ENCODE data around the gene PDZD7.
A peak's percentile ranks its signal among the peaks of the same experiment; 100 is the strongest.

Gene PDZD7

GRCh38 chr10:100989088-100989487 is 41.8 kb downstream of the PDZD7 start:
- TF ChIP-seq EZH2phosphoT487 (IDR thresholded peaks at IDR 0.05; ENCODE audit: low read length): no peak
- TF ChIP-seq EZH2 (optimal IDR thresholded peaks at IDR 0.05; ENCODE audit: low read depth, low read length): no peak
- no peak for TF ChIP-seq CTCF (IDR thresholded peaks at IDR 0.05; ENCODE audit: low read length)
- H3K36me3 ChIP-seq (replicated peaks; ENCODE audit: insufficient read depth, low read length): peaks cover 8% of the 10 kb centered on the region; the same call in 1 of the 2 replicates
- no peaks in the 10 kb centered on the region for H3K9me3 ChIP-seq (replicated peaks; ENCODE audit: insufficient read depth, low read length)
- H3K27me3 ChIP-seq (replicated peaks; ENCODE audit: insufficient read depth, low read length): no peaks in the 10 kb centered on the region
- no peak overlapping the region for H2AFZ ChIP-seq (ENCODE audit: low read length)
- H4K20me1 ChIP-seq (ENCODE audit: insufficient read depth, low read length): no peaks in the 10 kb centered on the region
- H3K79me2 ChIP-seq (ENCODE audit: low read length): peaks cover 58% of the 10 kb centered on the region
- DNase-seq: peak; percentile 0
- H3F3A ChIP-seq (ENCODE audit: insufficient read depth, low read length): peaks cover 11% of the 10 kb centered on the region; the same call in 1 of the 2 replicates
- H3K4me3 ChIP-seq (ENCODE audit: low read length): no peak overlapping the region
- peaks cover 21% of the 10 kb centered on the region for H3K4me1 ChIP-seq (ENCODE audit: low read length)
- H3K27ac ChIP-seq (ENCODE audit: low read length): no peak overlapping the region
- peak overlapping the region; percentile 99; the same call in 1 of the 2 replicates for H3K4me2 ChIP-seq (ENCODE audit: low read depth, low read length)
- H3K9ac ChIP-seq (ENCODE audit: low read length): no peak overlapping the region
- no peaks in the 10 kb centered on the region for H3K9me2 ChIP-seq (replicated peaks; ENCODE audit: insufficient read depth, low read length)

DNA sequence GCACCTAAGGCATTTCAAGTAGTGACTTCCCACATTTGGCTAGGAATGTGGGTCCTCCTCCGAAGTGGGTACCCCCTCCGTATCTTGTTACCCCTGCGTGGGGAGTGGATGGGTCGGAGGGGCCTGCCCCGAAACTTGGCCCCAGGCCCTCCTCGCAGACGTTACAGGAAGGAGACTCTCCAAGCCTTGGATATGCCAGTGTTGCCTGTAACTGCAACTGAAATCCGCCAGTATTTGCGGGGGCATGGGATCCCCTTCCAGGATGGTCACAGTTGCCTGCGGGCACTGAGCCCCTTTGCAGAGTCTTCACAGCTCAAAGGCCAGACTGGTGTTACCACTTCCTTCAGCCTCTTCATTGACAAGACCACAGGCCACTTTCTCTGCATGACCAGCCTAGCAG is 42.8 kb downstream of the PDZD7 start:
- Histone ChIP-seq H3K4me3 (ENCODE audit: low read length) (peak overlapping the region; percentile 100), H3K36me3 (replicated peaks; ENCODE audit: insufficient read depth, low read length) (peaks cover 8% of the 10 kb centered on the region; the same call in 1 of the 2 replicates), H3K4me1 (ENCODE audit: low read length) (peaks cover 21% of the 10 kb centered on the region), H3K9me3 (replicated peaks; ENCODE audit: insufficient read depth, low read length) (no peaks in the 10 kb centered on the region), H3K4me2 (ENCODE audit: low read depth, low read length) (peak overlapping the region; percentile 99), H3K9me2 (replicated peaks; ENCODE audit: insufficient read depth, low read length) (no peaks in the 10 kb centered on the region), H3K9ac (ENCODE audit: low read length) (peak overlapping the region; percentile 83), H3K79me2 (ENCODE audit: low read length) (peaks cover 58% of the 10 kb centered on the region), H4K20me1 (ENCODE audit: insufficient read depth, low read length) (no peaks in the 10 kb centered on the region), H3F3A (ENCODE audit: insufficient read depth, low read length) (0 out of 2 replicates have a peak, but pooled peaks cover 4% of the 10 kb centered on the region), H3K27ac (ENCODE audit: low read length) (no peak overlapping the region), H3K27me3 (replicated peaks; ENCODE audit: insufficient read depth, low read length) (no peaks in the 10 kb centered on the region), H2AFZ (ENCODE audit: low read length) (no peak overlapping the region)
- peak; percentile 2 for DNase-seq
- no peak for TF ChIP-seq EZH2 (optimal IDR thresholded peaks at IDR 0.05; ENCODE audit: low read depth, low read length)
- TF ChIP-seq CTCF (IDR thresholded peaks at IDR 0.05; ENCODE audit: low read length): no peak
- no peak for TF ChIP-seq EZH2phosphoT487 (IDR thresholded peaks at IDR 0.05; ENCODE audit: low read length)

- Histone ChIP-seq H3K9ac (ENCODE audit: low read length) (peak overlapping the region; percentile 83), H2AFZ (ENCODE audit: low read length) (peak overlapping the region; percentile 100), H3K4me2 (ENCODE audit: low read depth, low read length) (peak overlapping the region; percentile 99), H3K9me3 (replicated peaks; ENCODE audit: insufficient read depth, low read length) (no peaks in the 10 kb centered on the region), H3K4me1 (ENCODE audit: low read length) (peaks cover 21% of the 10 kb centered on the region), H3K9me2 (replicated peaks; ENCODE audit: insufficient read depth, low read length) (no peaks in the 10 kb centered on the region), H3K27ac (ENCODE audit: low read length) (peak overlapping the region; percentile 67; the same call in 1 of the 2 replicates), H4K20me1 (ENCODE audit: insufficient read depth, low read length) (no peaks in the 10 kb centered on the region), H3K36me3 (replicated peaks; ENCODE audit: insufficient read depth, low read length) (peaks cover 8% of the 10 kb centered on the region; the same call in 1 of the 2 replicates), H3F3A (ENCODE audit: insufficient read depth, low read length) (0 out of 2 replicates have a peak, but pooled peaks cover 4% of the 10 kb centered on the region), H3K4me3 (ENCODE audit: low read length) (peak overlapping the region; percentile 100), H3K27me3 (replicated peaks; ENCODE audit: insufficient read depth, low read length) (no peaks in the 10 kb centered on the region), H3K79me2 (ENCODE audit: low read length) (peaks cover 58% of the 10 kb centered on the region)
- DNase-seq: peak; percentile 5
- TF ChIP-seq CTCF (IDR thresholded peaks at IDR 0.05; ENCODE audit: low read length): no peak
- TF ChIP-seq EZH2phosphoT487 (IDR thresholded peaks at IDR 0.05; ENCODE audit: low read length): no peak
- TF ChIP-seq EZH2 (optimal IDR thresholded peaks at IDR 0.05; ENCODE audit: low read depth, low read length): no peak
Observed at GRCh38 chr10:100987685-100988049, 43.3 kb downstream of the PDZD7 start.
